ENCODE results near the gene FAM131A.

Gene FAM131A

GRCh38 chr3:184296616-184297015 lies 40.8 kb upstream of the FAM131A start:
- CTCF ChIA-PET: interaction anchor here (0.6 kb wide), 1 partner anchor 151 kb away, joined by 4 read pairs; no protein-coding TSS in a partner anchor
- POLR2A ChIA-PET (ENCODE audit: low non-redundant PET): no interaction called here
- no peak overlapping the region for H3K27ac ChIP-seq
- no peak for TF ChIP-seq CTCF (conservative IDR thresholded peaks at IDR 0.05; ENCODE audit: low read depth)
- no peak for DNase-seq (ENCODE audit: low spot score)

GRCh38 chr3:184298759-184299487 lies 38.5 kb upstream of the FAM131A start, which contains the start of gene PSMD2:
Gene PSMD2 (plus strand): TSS chr3:184299241. CDS start chr3:184299267, 26 bp downstream.
- no peak for TF ChIP-seq CTCF (conservative IDR thresholded peaks at IDR 0.05; ENCODE audit: low read depth)
- peak; percentile 97 for DNase-seq (ENCODE audit: low spot score)
- CTCF ChIA-PET: no interaction called here
- H3K27ac ChIP-seq: peak within 1 kb of the TSS; percentile 80
- POLR2A ChIA-PET (ENCODE audit: low non-redundant PET): interaction anchor here (0.7 kb wide), 1 partner anchor 47 kb away, joined by 4 read pairs; no protein-coding TSS in a partner anchor

GRCh38 chr3:184299488-184300377 lies 37.7 kb upstream of the FAM131A start:
- POLR2A ChIA-PET (ENCODE audit: low non-redundant PET): interaction anchor here (0.7 kb wide), 1 partner anchor 46 kb away, joined by 4 read pairs; no protein-coding TSS in a partner anchor
- no peak for TF ChIP-seq CTCF (conservative IDR thresholded peaks at IDR 0.05; ENCODE audit: low read depth)
- H3K27ac ChIP-seq: peak overlapping the region; percentile 80
- DNase-seq (ENCODE audit: low spot score): no peak
- CTCF ChIA-PET: interaction anchor here (0.6 kb wide), 1 partner anchor 530 kb away, joined by 3 read pairs; no protein-coding TSS in a partner anchor

GRCh38 chr3:184300378-184300720 lies 37.1 kb upstream of the FAM131A start:
- ChIA-PET POLR2A (ENCODE audit: low non-redundant PET) (no interaction called here), CTCF (no interaction called here)
- DNase-seq (ENCODE audit: low spot score): peak; percentile 64
- H3K27ac ChIP-seq: no peak overlapping the region
- TF ChIP-seq CTCF (conservative IDR thresholded peaks at IDR 0.05; ENCODE audit: low read depth): no peak

GRCh38 chr3:184305577-184305976 lies 31.8 kb upstream of the FAM131A start:
- CTCF ChIA-PET: interaction anchor here (0.5 to 1.1 kb wide), 4 partner anchors 51 to 418 kb away, joined by 3 to 6 read pairs (median 4); no protein-coding TSS in a partner anchor
- TF ChIP-seq CTCF (conservative IDR thresholded peaks at IDR 0.05; ENCODE audit: low read depth): no peak
- DNase-seq (ENCODE audit: low spot score): no peak

GRCh38 chr3:184306341-184306972 lies 30.9 kb upstream of the FAM131A start:
- ChIA-PET CTCF (interaction anchor here (0.6 to 1.1 kb wide), 3 partner anchors 52 to 61 kb away, joined by 3 to 6 read pairs (median 3); no protein-coding TSS in a partner anchor), POLR2A (ENCODE audit: low non-redundant PET) (no interaction called here)
- no peak for DNase-seq (ENCODE audit: low spot score)
- no peak for TF ChIP-seq CTCF (conservative IDR thresholded peaks at IDR 0.05; ENCODE audit: low read depth)
- no peak overlapping the region for H3K27ac ChIP-seq

More at GRCh38 chr3:184305577-184305976, 31.8 kb upstream of the FAM131A start:
- H3K27ac ChIP-seq: no peak overlapping the region
- POLR2A ChIA-PET (ENCODE audit: low non-redundant PET): interaction anchor here (0.6 kb wide), 1 partner anchor 38 kb away, joined by 6 read pairs; no protein-coding TSS in a partner anchor

Measured in RWPE1 (cell line).